Mononuclear cell (primary cell): ENCODE data around the gene CPNE4. TPM values are rescaled to one million over a fixed set of nuclear protein-coding genes. Genes with fewer than 3 reads are reported as not detected.

Experiments used
- H3K27me3 ChIP-seq: 2 replicates; pipeline ENCODE4 v1.6.0; 2011; ENCODE audit warnings: low read length, control low read depth; ENCODE audit not compliant: insufficient read depth
- H3K4me1 ChIP-seq: 2 replicates; pipeline ENCODE4 v1.5.1; 2011; ENCODE audit warnings: mild to moderate bottlenecking, low read length, control low read depth; ENCODE audit not compliant: insufficient read depth
- H3K4me3 ChIP-seq: 2 replicates; pipeline ENCODE4 v1.5.1; 2011; ENCODE audit warnings: mild to moderate bottlenecking, low read length, moderate library complexity
- H3K9me3 ChIP-seq: 2 replicates; pipeline ENCODE4 v1.5.1; 2011; ENCODE audit warnings: low read depth, mild to moderate bottlenecking, control low read depth, low read length
- total RNA-seq: library from RNA; depleted of rRNA; stranded (reverse); fragments of >200 nt; gene quantifications from one replicate; pipeline ENCODE4 v1.2.3, GENCODE V29; 2012

Gene CPNE4
- total RNA-seq, 1 donor, result 0.10 TPM

DNA sequence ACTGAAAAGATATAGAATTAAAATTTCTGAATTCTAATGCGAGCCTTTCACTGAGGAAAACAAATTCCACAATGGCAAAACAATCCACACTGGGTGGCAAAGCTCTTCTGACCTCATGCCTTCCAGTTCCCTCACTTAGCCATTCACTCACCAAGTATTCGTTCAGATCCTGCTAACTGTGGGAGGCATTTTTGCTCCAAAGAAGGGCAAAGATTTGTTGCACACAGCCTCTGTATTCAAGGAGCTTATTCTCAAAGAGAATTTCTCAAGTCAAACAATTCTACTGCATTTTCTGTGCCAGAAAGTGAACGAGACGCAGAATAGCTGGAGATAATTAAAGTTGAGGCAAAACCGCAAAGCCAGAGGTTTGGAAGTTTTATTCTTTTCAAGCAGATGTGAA is 77.3 kb downstream of the CPNE4 start:
- Histone ChIP-seq H3K27me3 (no peaks in the 10 kb centered on the region), H3K4me3 (no peak overlapping the region), H3K4me1 (no peaks in the 10 kb centered on the region), H3K9me3 (no peaks in the 10 kb centered on the region)

DNA sequence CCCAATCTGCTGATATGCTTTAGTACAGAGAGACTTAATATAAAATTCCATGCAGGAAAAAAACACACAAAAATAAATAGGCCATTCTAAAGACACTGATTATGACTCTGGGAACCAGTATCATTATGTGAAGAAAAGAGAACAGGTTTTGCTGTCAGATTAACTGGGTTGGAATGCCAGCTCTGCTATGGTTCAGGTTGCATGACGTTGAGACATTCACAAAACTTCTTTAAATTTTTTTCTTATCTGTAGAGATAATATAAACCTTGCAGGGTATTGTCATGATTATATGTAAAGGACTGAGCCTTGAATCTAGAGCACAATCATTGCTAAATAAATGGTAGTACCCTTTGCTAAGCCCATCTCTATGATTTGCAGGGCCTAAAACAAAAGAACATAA is 86.0 kb downstream of the CPNE4 start:
- H3K27me3 ChIP-seq, result no peaks in the 10 kb centered on the region
- H3K4me3 ChIP-seq, result no peak overlapping the region
- H3K9me3 ChIP-seq, result no peaks in the 10 kb centered on the region
- H3K4me1 ChIP-seq, result no peaks in the 10 kb centered on the region

- H3K9me3 ChIP-seq, result no peaks in the 10 kb centered on the region
- H3K4me3 ChIP-seq, result no peak overlapping the region
- no peaks in the 10 kb centered on the region for H3K4me1 ChIP-seq
- H3K27me3 ChIP-seq, result no peaks in the 10 kb centered on the region
These were observed 90.1 kb downstream of the CPNE4 start for GRCh38 chr3:131944676-131945075.

DNA sequence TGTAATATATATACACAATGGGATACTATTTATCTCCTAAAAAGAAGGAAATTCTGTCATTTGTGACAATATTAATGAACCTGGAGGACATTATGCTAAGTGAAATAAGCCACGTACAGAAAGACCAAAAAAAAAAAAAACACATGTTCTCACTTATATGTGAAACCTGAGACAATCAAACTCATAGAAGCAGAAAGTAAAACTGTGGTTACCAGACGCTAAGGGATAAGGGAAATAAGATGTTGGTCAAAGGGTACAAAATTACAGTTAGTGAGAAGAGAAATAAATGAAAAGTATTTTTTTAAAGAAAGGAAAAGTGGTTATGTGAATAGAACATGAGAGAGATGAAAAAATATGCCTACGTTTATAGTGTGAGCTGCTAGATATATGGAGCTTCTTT is 101.1 kb downstream of the CPNE4 start:
- H3K4me1 ChIP-seq, result no peaks in the 10 kb centered on the region
- no peaks in the 10 kb centered on the region for H3K27me3 ChIP-seq
- H3K9me3 ChIP-seq, result no peaks in the 10 kb centered on the region
- no peak overlapping the region for H3K4me3 ChIP-seq

DNA sequence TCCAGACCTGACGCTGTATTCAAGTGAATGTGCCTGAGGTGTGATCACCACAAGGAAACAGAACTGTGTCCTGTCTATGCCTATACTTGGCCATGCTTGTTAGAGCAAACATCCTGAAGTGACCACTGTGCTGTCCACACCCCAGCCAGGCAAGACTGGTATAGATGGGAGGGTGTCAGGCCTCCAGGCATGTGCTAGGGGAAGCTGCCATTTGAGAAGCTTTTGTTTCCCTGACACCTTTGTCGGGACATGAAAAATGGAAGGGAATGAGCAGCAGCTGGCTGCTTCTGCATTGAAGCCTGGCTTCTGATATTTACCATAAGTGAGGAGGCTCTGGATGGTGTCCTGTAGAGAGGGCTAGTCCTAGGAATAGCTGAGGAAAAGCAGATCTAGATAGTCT is 106.2 kb downstream of the CPNE4 start:
- Histone ChIP-seq H3K9me3 (no peaks in the 10 kb centered on the region), H3K4me3 (no peak overlapping the region), H3K27me3 (no peaks in the 10 kb centered on the region), H3K4me1 (no peaks in the 10 kb centered on the region)

DNA sequence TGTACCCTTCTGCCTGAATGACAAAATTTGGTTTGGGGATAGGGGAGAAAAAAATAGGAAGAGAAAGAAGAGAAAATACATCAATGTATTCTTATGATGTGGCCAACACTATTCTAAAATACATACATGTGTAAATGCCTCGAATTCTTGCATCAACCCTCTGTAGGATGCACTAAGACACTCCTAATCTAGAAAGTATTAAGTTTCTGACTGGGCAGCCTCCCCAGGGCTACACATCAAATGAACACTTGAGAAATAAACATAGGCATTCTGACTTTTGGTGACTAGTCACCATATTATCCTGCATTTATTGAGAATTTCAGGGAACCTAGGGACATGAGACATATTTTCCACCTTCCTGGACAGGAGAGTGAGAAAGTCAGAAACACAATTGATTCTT is 109.2 kb downstream of the CPNE4 start:
- H3K27me3 ChIP-seq, result no peaks in the 10 kb centered on the region
- H3K9me3 ChIP-seq, result no peaks in the 10 kb centered on the region
- H3K4me1 ChIP-seq, result no peaks in the 10 kb centered on the region
- H3K4me3 ChIP-seq, result no peak overlapping the region

DNA sequence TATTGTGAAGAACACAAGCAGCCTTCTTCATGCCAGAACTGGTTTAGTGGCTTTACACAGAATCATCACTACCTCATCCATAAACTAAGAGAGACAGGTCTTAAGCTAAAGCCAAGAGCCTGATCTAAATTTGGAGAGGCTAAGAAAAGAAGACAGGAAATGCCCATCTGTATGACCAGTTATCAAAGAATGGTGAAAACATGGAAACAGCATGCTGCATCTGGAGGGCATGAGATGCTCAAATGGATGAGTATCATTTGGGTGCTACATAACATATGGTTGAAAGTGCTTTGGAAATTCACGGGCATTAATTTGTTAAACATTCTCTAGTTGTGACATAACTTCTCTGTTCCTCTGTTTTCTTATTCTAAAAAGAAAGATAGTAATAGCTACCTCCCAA is 112.5 kb downstream of the CPNE4 start:
- no peaks in the 10 kb centered on the region for H3K4me1 ChIP-seq
- no peaks in the 10 kb centered on the region for H3K27me3 ChIP-seq
- H3K9me3 ChIP-seq, result no peaks in the 10 kb centered on the region
- H3K4me3 ChIP-seq, result no peak overlapping the region

GRCh38 chr3:131917006-131917405 is 117.8 kb downstream of the CPNE4 start:
- Histone ChIP-seq H3K27me3 (no peaks in the 10 kb centered on the region), H3K4me1 (no peaks in the 10 kb centered on the region), H3K4me3 (no peak overlapping the region), H3K9me3 (no peaks in the 10 kb centered on the region)

DNA sequence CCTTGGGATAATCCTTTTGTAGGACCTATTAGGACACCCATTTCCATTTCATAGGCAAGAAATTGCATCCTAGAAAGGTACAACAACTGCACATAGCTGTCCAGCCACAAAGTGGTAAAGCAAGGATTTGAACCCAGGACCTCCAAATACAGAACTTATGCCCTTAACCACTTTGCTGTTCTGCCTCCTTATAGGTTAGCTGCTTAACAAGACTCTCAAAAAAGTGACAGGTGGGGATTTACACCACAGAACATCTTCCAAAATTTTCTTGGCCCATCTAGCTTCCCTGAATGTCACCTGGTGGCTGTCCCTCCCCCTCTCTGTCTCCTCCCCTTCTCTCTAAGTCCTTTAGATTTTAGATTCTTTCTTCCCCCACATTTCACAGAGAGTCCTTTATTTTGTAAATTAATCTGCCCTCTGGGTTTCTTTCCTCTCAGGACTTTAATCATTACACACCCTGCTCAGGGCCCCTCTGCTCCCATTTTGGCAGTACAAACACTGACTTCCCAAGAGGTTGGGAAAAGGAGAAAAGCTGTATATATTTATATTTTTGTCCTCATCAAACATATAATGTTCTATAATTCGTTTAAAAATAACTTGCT is 120.6 kb downstream of the CPNE4 start:
- H3K27me3 ChIP-seq, result no peaks in the 10 kb centered on the region
- H3K4me1 ChIP-seq, result no peaks in the 10 kb centered on the region
- no peaks in the 10 kb centered on the region for H3K9me3 ChIP-seq
- H3K4me3 ChIP-seq, result no peak overlapping the region

GRCh38 chr3:131912255-131912654 is 122.6 kb downstream of the CPNE4 start:
- H3K4me3 ChIP-seq, result no peak overlapping the region
- H3K9me3 ChIP-seq, result no peaks in the 10 kb centered on the region

DNA sequence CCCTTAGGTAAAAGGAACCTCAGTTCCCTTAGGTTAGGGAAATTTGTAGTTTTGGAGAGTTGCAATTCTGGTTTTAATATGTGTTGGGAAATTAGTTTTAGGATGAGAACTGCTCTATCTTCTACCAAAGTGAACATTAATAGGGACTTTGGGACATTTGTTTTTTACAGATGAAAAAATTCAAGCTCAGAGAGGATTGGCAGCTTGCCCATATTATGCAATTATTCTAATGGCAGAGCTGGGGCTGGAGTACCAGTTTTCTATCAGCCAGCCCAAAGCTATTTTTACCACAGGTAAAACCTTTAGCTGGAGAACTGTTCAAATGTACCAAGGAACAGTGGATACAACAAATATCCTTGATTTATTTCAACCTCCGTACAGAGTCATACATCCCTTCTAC is 127.0 kb downstream of the CPNE4 start:
- H3K27me3 ChIP-seq, result no peaks in the 10 kb centered on the region
- no peaks in the 10 kb centered on the region for H3K4me1 ChIP-seq
- H3K9me3 ChIP-seq, result no peaks in the 10 kb centered on the region
- H3K4me3 ChIP-seq, result no peak overlapping the region

More at GRCh38 chr3:131912255-131912654, 122.6 kb downstream of the CPNE4 start:
- Histone ChIP-seq H3K27me3 (no peaks in the 10 kb centered on the region), H3K4me1 (no peaks in the 10 kb centered on the region)

DNA sequence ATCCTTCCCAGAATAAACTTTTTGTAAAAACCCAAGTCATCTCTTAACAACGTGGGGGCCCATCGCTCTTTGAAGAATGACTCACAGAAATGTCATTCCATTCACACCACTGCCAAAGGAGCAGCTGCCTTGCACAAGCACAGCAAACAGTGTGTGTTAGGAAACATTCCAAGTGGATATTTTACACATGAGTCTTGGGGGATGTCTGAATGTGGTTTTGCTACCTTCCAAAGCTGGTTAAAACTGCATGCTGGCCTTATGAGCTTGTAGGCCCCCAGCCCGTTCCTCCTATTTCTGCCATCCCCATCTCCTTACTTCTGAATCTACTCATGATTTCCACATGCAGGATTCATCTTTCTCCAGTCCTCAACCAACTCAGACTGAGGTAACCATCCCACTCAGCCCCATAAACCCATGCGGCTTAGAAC is 130.8 kb downstream of the CPNE4 start:
- Histone ChIP-seq H3K27me3 (peaks cover 2% of the 10 kb centered on the region), H3K9me3 (no peaks in the 10 kb centered on the region)

DNA sequence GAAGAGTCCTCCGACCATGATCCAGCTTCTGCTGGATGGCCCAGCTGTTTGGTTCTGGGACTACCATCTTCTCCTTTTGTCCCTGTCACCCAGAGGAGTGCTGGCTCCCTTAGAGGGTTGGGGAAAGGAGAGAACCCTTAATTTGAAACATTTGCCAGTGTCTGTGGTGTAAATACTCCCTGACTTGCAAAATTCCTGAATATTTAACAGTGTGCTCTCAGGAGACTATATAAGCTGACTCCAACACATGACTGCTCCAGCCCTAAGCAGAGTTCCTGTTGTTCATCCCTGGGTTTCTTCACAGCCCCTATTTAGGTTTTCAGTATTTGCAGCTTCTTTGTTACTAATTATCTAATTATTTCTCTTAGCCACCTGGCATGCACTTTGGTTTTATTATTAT is 133.1 kb downstream of the CPNE4 start:
- Histone ChIP-seq H3K27me3 (peaks cover 2% of the 10 kb centered on the region), H3K4me1 (no peaks in the 10 kb centered on the region), H3K4me3 (no peak overlapping the region), H3K9me3 (no peaks in the 10 kb centered on the region)

More for the DNA sequence above, 130.8 kb downstream of the CPNE4 start:
- Histone ChIP-seq H3K4me1 (no peaks in the 10 kb centered on the region), H3K4me3 (no peak overlapping the region)

- Histone ChIP-seq H3K27me3 (peaks cover 2% of the 10 kb centered on the region), H3K9me3 (no peaks in the 10 kb centered on the region), H3K4me1 (no peaks in the 10 kb centered on the region), H3K4me3 (no peak overlapping the region)
These were observed 133.9 kb downstream of the CPNE4 start for GRCh38 chr3:131900891-131901290.

DNA sequence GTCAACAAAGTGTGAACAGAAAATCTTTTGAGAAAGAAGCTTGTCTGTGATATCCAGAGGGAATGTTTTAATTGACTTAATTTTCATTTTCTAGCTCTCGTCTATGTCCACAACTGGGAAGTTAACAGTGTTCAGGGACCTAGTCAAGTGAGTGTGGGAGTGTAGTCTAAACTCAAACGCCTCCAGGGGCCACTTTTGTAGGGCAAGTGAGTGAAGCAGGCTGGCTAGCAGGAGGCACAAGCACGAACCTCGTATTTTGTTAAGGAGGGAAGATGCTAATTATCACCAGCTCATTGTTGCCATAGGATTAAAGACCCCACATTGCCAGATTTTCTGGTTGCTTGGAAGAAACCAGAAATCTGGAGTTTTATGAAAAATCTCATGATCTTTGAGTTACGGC is 135.8 kb downstream of the CPNE4 start:
- H3K4me1 ChIP-seq, result no peaks in the 10 kb centered on the region
- H3K9me3 ChIP-seq, result no peaks in the 10 kb centered on the region
- H3K4me3 ChIP-seq, result no peak overlapping the region
- H3K27me3 ChIP-seq, result peaks cover 2% of the 10 kb centered on the region

DNA sequence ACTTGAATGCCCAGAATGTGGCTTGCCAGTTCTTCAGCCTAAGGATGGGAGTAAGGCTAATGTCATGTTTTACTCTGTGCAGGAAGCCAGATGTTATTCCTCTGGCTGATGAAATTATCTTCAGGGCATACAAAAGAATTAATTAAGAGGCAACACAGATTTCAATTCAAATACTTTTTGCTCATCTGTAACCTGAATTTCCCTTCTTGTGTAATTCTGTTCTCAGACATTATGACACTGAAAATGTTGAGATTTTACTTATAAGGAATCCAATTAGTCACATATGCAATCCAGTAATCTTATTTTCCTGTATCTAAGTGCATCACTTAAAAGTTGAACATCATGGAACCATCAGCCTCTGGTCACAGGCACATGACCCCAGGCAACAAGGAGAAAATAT is 136.5 kb downstream of the CPNE4 start:
- Histone ChIP-seq H3K4me3 (no peak overlapping the region), H3K4me1 (no peaks in the 10 kb centered on the region), H3K27me3 (peaks cover 2% of the 10 kb centered on the region), H3K9me3 (no peaks in the 10 kb centered on the region)
